ENCODE measurements around the gene OR2T27.
"Not testable (repeated sequence)": the region's sequence is repeated elsewhere in the genome, so short reads cannot be mapped to it uniquely, and the experiment has no call there.

OR2T27 gene

GRCh38 chr1:248639652-248640051 is 15.7 kb downstream of the OR2T27 start:
- DNase-seq = not testable (repeated sequence)

- DNase-seq = not testable (repeated sequence)
Observed at GRCh38 chr1:248636612-248637011, 18.7 kb downstream of the OR2T27 start.

GRCh38 chr1:248634991-248635390 is 20.3 kb downstream of the OR2T27 start, which contains the start of gene OR2T11:
OR2T11 (minus strand) TSS chr1:248635091; CDS start chr1:248627128, 7,963 bp downstream.
- DNase-seq = not testable (repeated sequence)

GRCh38 chr1:248631354-248632008 is 23.8 kb downstream of the OR2T27 start:
- DNase-seq = no peak

- DNase-seq = no peak
Observed at GRCh38 chr1:248630551-248630950, 24.8 kb downstream of the OR2T27 start.

GRCh38 chr1:248627971-248628844 is 27.1 kb downstream of the OR2T27 start:
- no peak for DNase-seq

- DNase-seq = no peak
Observed at GRCh38 chr1:248625971-248626370, 29.4 kb downstream of the OR2T27 start.

- DNase-seq = no peak
Observed at GRCh38 chr1:248625166-248625565, 30.2 kb downstream of the OR2T27 start.

GRCh38 chr1:248622570-248623001 is 32.7 kb downstream of the OR2T27 start:
- no peak for DNase-seq

- no peak for DNase-seq
Observed at GRCh38 chr1:248621770-248622169, 33.6 kb downstream of the OR2T27 start.

- peak; percentile 1 for DNase-seq
Observed at GRCh38 chr1:248618878-248619277, 36.5 kb downstream of the OR2T27 start.

- DNase-seq = no peak
Observed at GRCh38 chr1:248618119-248618518, 37.2 kb downstream of the OR2T27 start.

GRCh38 chr1:248613742-248614141 is 41.6 kb downstream of the OR2T27 start:
- no peak for DNase-seq

- no peak for DNase-seq
Observed at GRCh38 chr1:248611883-248612414, 43.4 kb downstream of the OR2T27 start.

- DNase-seq = no peak
Observed at GRCh38 chr1:248610301-248610700, 45.0 kb downstream of the OR2T27 start.
